ENCODE data around the gene ZNF516. TPM values are rescaled to one million over a fixed set of nuclear protein-coding genes. Genes with fewer than 3 reads are reported as not detected.

ZNF516 gene
- total RNA-seq, 1 donor from 2014 or later: 28.0 TPM

GRCh38 chr18:76472829-76473228 is 22.2 kb downstream of the ZNF516 start:
- Histone ChIP-seq H3K4me1 (peaks cover 28% of the 10 kb centered on the region), H3K27me3 (no peaks in the 10 kb centered on the region), H3K9me3 (no peaks in the 10 kb centered on the region), H3K27ac (no peak overlapping the region), H3K4me3 (no peak overlapping the region), H3K36me3 (no peaks in the 10 kb centered on the region)
- DNase-seq (no peak), ATAC-seq (no peak)
- intact Hi-C loops (cut with DNase I): no loop called here
- no peak for TF ChIP-seq CTCF (IDR thresholded peaks at IDR 0.05)

GRCh38 chr18:76471593-76471992 is 23.4 kb downstream of the ZNF516 start:
- no peak for DNase-seq
- intact Hi-C loops (cut with DNase I): no loop called here
- Histone ChIP-seq H3K4me1 (peaks cover 22% of the 10 kb centered on the region), H3K4me3 (no peak overlapping the region), H3K36me3 (no peaks in the 10 kb centered on the region), H3K9me3 (no peaks in the 10 kb centered on the region), H3K27me3 (no peaks in the 10 kb centered on the region), H3K27ac (no peak overlapping the region)
- TF ChIP-seq CTCF (IDR thresholded peaks at IDR 0.05): no peak
- ATAC-seq: peak; percentile 24

GRCh38 chr18:76468345-76469304 is 26.4 kb downstream of the ZNF516 start:
- Histone ChIP-seq H3K4me1 (peaks cover 12% of the 10 kb centered on the region), H3K27ac (no peak overlapping the region), H3K36me3 (no peaks in the 10 kb centered on the region), H3K4me3 (no peak overlapping the region), H3K27me3 (no peaks in the 10 kb centered on the region), H3K9me3 (no peaks in the 10 kb centered on the region)
- DNase-seq: no peak
- no peak for TF ChIP-seq CTCF (IDR thresholded peaks at IDR 0.05)
- intact Hi-C loops (cut with DNase I): no loop called here
- ATAC-seq: no peak

GRCh38 chr18:76467371-76468190 is 27.5 kb downstream of the ZNF516 start:
- Histone ChIP-seq H3K36me3 (no peaks in the 10 kb centered on the region), H3K27ac (no peak overlapping the region), H3K9me3 (no peaks in the 10 kb centered on the region), H3K4me1 (peaks cover 12% of the 10 kb centered on the region), H3K27me3 (no peaks in the 10 kb centered on the region), H3K4me3 (peak overlapping the region; percentile 6)
- intact Hi-C loops (cut with DNase I): no loop called here
- peak; percentile 47 for ATAC-seq
- no peak for DNase-seq
- TF ChIP-seq CTCF (IDR thresholded peaks at IDR 0.05): no peak

- H3K27me3 ChIP-seq: no peaks in the 10 kb centered on the region
- H3K4me3 ChIP-seq: no peak overlapping the region
- DNase-seq (no peak), ATAC-seq (peak; percentile 30)
- no peaks in the 10 kb centered on the region for H3K36me3 ChIP-seq
- peaks cover 12% of the 10 kb centered on the region for H3K4me1 ChIP-seq
- intact Hi-C loops (cut with DNase I): no loop called here
- no peak for TF ChIP-seq CTCF (IDR thresholded peaks at IDR 0.05)
- no peak overlapping the region for H3K27ac ChIP-seq
- no peaks in the 10 kb centered on the region for H3K9me3 ChIP-seq
Observed at GRCh38 chr18:76466410-76466991, 28.5 kb downstream of the ZNF516 start.

Measured in upper lobe of right lung (tissue), 1 donor.